C4-2B (cell line): ENCODE data around the gene ZFP57.

Experiments
- CTCF ChIP-seq: fragments of 450-650 bp; conservative IDR thresholded peaks from 2 replicates; pipeline ENCODE4 v1.5.1; 2017; ENCODE audit warnings: mild to moderate bottlenecking
- ZFX ChIP-seq: fragments of 450-650 bp; IDR thresholded peaks from 2 replicates; pipeline ENCODE4 v1.6.1; 2017

GRCh38 chr6:29674008-29674407 lies 6.9 kb downstream of the ZFP57 start:
- no peak for TF ChIP-seq CTCF
- TF ChIP-seq ZFX: no peak
